ENCODE results near the gene THEM5.

GRCh38 chr1:151807766-151808165 lies 45.7 kb downstream of the THEM5 start:
- no peak for TF ChIP-seq RARB (CRISPR knock-in tag; IDR thresholded peaks at IDR 0.05)
- no peak for TF ChIP-seq CREB5 (CRISPR knock-in tag; IDR thresholded peaks at IDR 0.05; ENCODE audit: low read depth)
- no peak for TF ChIP-seq TCF4 (CRISPR knock-in tag; IDR thresholded peaks at IDR 0.05; ENCODE audit: borderline replicate concordance)
- no peak for TF ChIP-seq TOX (CRISPR knock-in tag; IDR thresholded peaks at IDR 0.05; ENCODE audit: borderline replicate concordance)
- TF ChIP-seq POU6F1 (CRISPR knock-in tag; IDR thresholded peaks at IDR 0.05; ENCODE audit: borderline replicate concordance, low read depth): no peak
- no peak for TF ChIP-seq PATZ1 (CRISPR knock-in tag; IDR thresholded peaks at IDR 0.05; ENCODE audit: borderline replicate concordance)
- TF ChIP-seq PPARA (CRISPR knock-in tag; IDR thresholded peaks at IDR 0.05; ENCODE audit: borderline replicate concordance): no peak
- no peak for TF ChIP-seq ISL1 (CRISPR knock-in tag; IDR thresholded peaks at IDR 0.05)
- no peak for TF ChIP-seq ZFP30 (CRISPR knock-in tag; IDR thresholded peaks at IDR 0.05)
- TF ChIP-seq CSDC2 (CRISPR knock-in tag; IDR thresholded peaks at IDR 0.05): no peak
- no peak for TF ChIP-seq ARNTL (CRISPR knock-in tag; IDR thresholded peaks at IDR 0.05; ENCODE audit: borderline replicate concordance, low read depth)
- TF ChIP-seq ZC3H10 (CRISPR knock-in tag; IDR thresholded peaks at IDR 0.05): no peak
- no peak for TF ChIP-seq SNAI2 (CRISPR knock-in tag; IDR thresholded peaks at IDR 0.05)
- no peak for TF ChIP-seq ZNF70 (CRISPR knock-in tag; IDR thresholded peaks at IDR 0.05)
